Neural cell (in vitro differentiated cells): ENCODE results near the gene TDRD15. TPM values are rescaled to one million over a fixed set of nuclear protein-coding genes. Genes with fewer than 3 reads are reported as not detected.

ENCODE experiments used
- H2AFZ ChIP-seq: fragments of 200-600, 300-800 bp; sonication (generic), shearing (Covaris generic); 2 replicates; pipeline ENCODE4 v1.6.0; 2014; ENCODE audit warnings: low read depth, mild to moderate bottlenecking, antibody characterized with exemption, low read length, moderate library complexity
- H3F3A ChIP-seq: fragments of 200-600 bp; shearing (Covaris generic); 2 replicates; pipeline ENCODE4 v1.6.1; 2016; ENCODE audit warnings: mild to moderate bottlenecking, moderate library complexity, mixed read lengths, antibody characterized with exemption, low read length; ENCODE audit not compliant: insufficient read depth, poor library complexity, severe bottlenecking
- H3K27ac ChIP-seq: fragments of 200-600, 300-800 bp; sonication (generic), shearing (Covaris generic); 2 replicates; pipeline ENCODE4 v1.5.1; 2014; ENCODE audit warnings: mild to moderate bottlenecking, low read length, moderate library complexity
- H3K27me3 ChIP-seq: fragments of 300-800, 200-600 bp; sonication (generic), shearing (Covaris generic); 2 replicates; pipeline ENCODE4 v1.6.0; 2014; ENCODE audit warnings: mild to moderate bottlenecking, low read depth, low read length, moderate library complexity; ENCODE audit not compliant: insufficient read depth
- H3K36me3 ChIP-seq: fragments of 300-800, 200-600 bp; sonication (generic), shearing (Covaris generic); 2 replicates; pipeline ENCODE4 v1.5.1; 2014; ENCODE audit warnings: mild to moderate bottlenecking, antibody characterized with exemption, low read length, moderate library complexity; ENCODE audit not compliant: insufficient read depth
- H3K4me2 ChIP-seq: fragments of 300-800, 200-600 bp; sonication (generic), shearing (Covaris generic); 2 replicates; pipeline ENCODE4 v1.6.0; 2014; ENCODE audit warnings: mild to moderate bottlenecking, low read length
- H3K4me3 ChIP-seq: fragments of 300-800, 200-600 bp; sonication (generic), shearing (Covaris generic); 2 replicates; pipeline ENCODE4 v1.5.1; 2014; ENCODE audit warnings: mild to moderate bottlenecking, low read length, moderate library complexity
- H3K79me2 ChIP-seq: fragments of 200-600 bp; shearing (Covaris generic); replicated peaks from 2 replicates; pipeline ENCODE4 v1.6.0; 2014; ENCODE audit warnings: mild to moderate bottlenecking, low read length, moderate library complexity; ENCODE audit not compliant: insufficient read depth
- H3K9ac ChIP-seq: fragments of 300-800, 200-600 bp; sonication (generic), shearing (Covaris generic); 2 replicates; pipeline ENCODE4 v1.6.1; 2016; ENCODE audit warnings: mild to moderate bottlenecking, low read length, mixed read lengths
- H3K9me2 ChIP-seq: fragments of 200-600 bp; shearing (Covaris generic); 2 replicates; pipeline ENCODE4 v1.6.1; 2016; ENCODE audit warnings: mild to moderate bottlenecking, low read length, mixed read lengths; ENCODE audit not compliant: insufficient read depth
- H3K9me3 ChIP-seq: fragments of 200-600, 300-800 bp; sonication (generic), shearing (Covaris generic); 2 replicates; pipeline ENCODE4 v1.6.1; 2016; ENCODE audit warnings: mild to moderate bottlenecking, mixed run types, low read length, moderate library complexity, mixed read lengths
- H4K20me1 ChIP-seq: fragments of 200-600 bp; shearing (Covaris generic); 2 replicates; pipeline ENCODE4 v1.6.1; 2016; ENCODE audit warnings: mild to moderate bottlenecking, mixed run types; ENCODE audit not compliant: insufficient read depth
- CTCF ChIP-seq: fragments of 450-650 bp; IDR thresholded peaks from 2 replicates; pipeline ENCODE4 v1.5.1; 2014; ENCODE audit warnings: antibody characterized with exemption, mild to moderate bottlenecking, moderate library complexity; ENCODE audit not compliant: poor library complexity, severe bottlenecking
- EP300 ChIP-seq: fragments of 450-650 bp; conservative IDR thresholded peaks from 2 replicates; pipeline ENCODE4 v1.6.1; 2014; ENCODE audit warnings: antibody characterized with exemption, mild to moderate bottlenecking, moderate library complexity; ENCODE audit not compliant: poor library complexity, severe bottlenecking
- EZH2 ChIP-seq: fragments of 200-600, 300-800 bp; shearing (Covaris generic), sonication (generic); IDR thresholded peaks from 2 replicates; pipeline ENCODE4 v1.6.1; 2014; ENCODE audit warnings: antibody characterized with exemption, low read length, borderline replicate concordance, mild to moderate bottlenecking; ENCODE audit not compliant: insufficient read depth, poor library complexity, severe bottlenecking
- MXI1 ChIP-seq: fragments of 450-650 bp; conservative IDR thresholded peaks from 2 replicates; pipeline ENCODE4 v1.6.1; 2014; ENCODE audit warnings: antibody characterized with exemption, mild to moderate bottlenecking; ENCODE audit not compliant: poor library complexity, severe bottlenecking
- POLR2AphosphoS5 ChIP-seq: IDR thresholded peaks from 2 replicates; pipeline ENCODE4 v1.6.1; 2012
- RAD21 ChIP-seq: fragments of 450-650 bp; conservative IDR thresholded peaks from 2 replicates; pipeline ENCODE4 v1.6.1; 2014; ENCODE audit warnings: antibody characterized with exemption, mild to moderate bottlenecking, moderate library complexity
- REST ChIP-seq: IDR thresholded peaks from 2 replicates; pipeline ENCODE4 v1.6.1; 2012; ENCODE audit warnings: borderline replicate concordance
- SMC3 ChIP-seq: fragments of 450-650 bp; conservative IDR thresholded peaks from 2 replicates; pipeline ENCODE4 v1.6.1; 2014; ENCODE audit warnings: antibody characterized with exemption, mild to moderate bottlenecking, moderate library complexity; ENCODE audit not compliant: poor library complexity
- TAF1 ChIP-seq: IDR thresholded peaks from 2 replicates; pipeline ENCODE4 v1.6.1; 2012; ENCODE audit warnings: low read depth
- polyA plus RNA-seq: library from polyadenylated mRNA; depleted of rRNA; stranded (reverse); fragments of >200 nt; gene quantifications from 2 replicates; pipeline ENCODE4 v1.2.3, GENCODE V29; 2014

TDRD15 gene
- polyA plus RNA-seq, 1 donor from 2014 or later, result not detected

GRCh38 chr2:21161832-21162614, 38.3 kb downstream of the TDRD15 start:
- no peaks in the 10 kb centered on the region for H4K20me1 ChIP-seq
- H3K9me2 ChIP-seq, result no peaks in the 10 kb centered on the region
- H3K9me3 ChIP-seq, result no peaks in the 10 kb centered on the region
- H3K36me3 ChIP-seq, result no peaks in the 10 kb centered on the region
- H3K27ac ChIP-seq, result no peak overlapping the region
- H3K4me3 ChIP-seq, result no peak overlapping the region
- no peak overlapping the region for H3K9ac ChIP-seq
- no peak for TF ChIP-seq RAD21
- TF ChIP-seq TAF1, result no peak
- no peak for TF ChIP-seq EP300
- TF ChIP-seq CTCF, result no peak
- no peak for TF ChIP-seq EZH2
- TF ChIP-seq POLR2AphosphoS5, result no peak
- no peak for TF ChIP-seq REST
- no peak for TF ChIP-seq SMC3
- no peaks in the 10 kb centered on the region for H3K79me2 ChIP-seq
- no peak overlapping the region for H2AFZ ChIP-seq
- H3K27me3 ChIP-seq, result no peaks in the 10 kb centered on the region
- H3F3A ChIP-seq, result no peaks in the 10 kb centered on the region
- no peak overlapping the region for H3K4me2 ChIP-seq

GRCh38 chr2:21162615-21162878, 38.8 kb downstream of the TDRD15 start:
- no peak overlapping the region for H3K4me3 ChIP-seq
- no peaks in the 10 kb centered on the region for H3K9me3 ChIP-seq
- no peak for TF ChIP-seq SMC3
- TF ChIP-seq RAD21, result no peak
- no peaks in the 10 kb centered on the region for H3K79me2 ChIP-seq
- no peaks in the 10 kb centered on the region for H3K36me3 ChIP-seq
- H4K20me1 ChIP-seq, result no peaks in the 10 kb centered on the region
- H3K4me2 ChIP-seq, result no peak overlapping the region
- H3K9me2 ChIP-seq, result no peaks in the 10 kb centered on the region
- H3K27me3 ChIP-seq, result no peaks in the 10 kb centered on the region
- H3K9ac ChIP-seq, result no peak overlapping the region
- no peak overlapping the region for H3K27ac ChIP-seq
- no peaks in the 10 kb centered on the region for H3F3A ChIP-seq
- no peak overlapping the region for H2AFZ ChIP-seq

GRCh38 chr2:21163213-21163612, 39.4 kb downstream of the TDRD15 start:
- H3K4me2 ChIP-seq, result no peak overlapping the region
- H3K4me3 ChIP-seq, result no peak overlapping the region
- H3K36me3 ChIP-seq, result no peaks in the 10 kb centered on the region
- no peaks in the 10 kb centered on the region for H3F3A ChIP-seq
- H3K9ac ChIP-seq, result no peak overlapping the region
- no peaks in the 10 kb centered on the region for H3K27me3 ChIP-seq
- no peaks in the 10 kb centered on the region for H3K9me3 ChIP-seq
- no peak overlapping the region for H2AFZ ChIP-seq
- TF ChIP-seq RAD21 (no peak), SMC3 (no peak), TAF1 (no peak), EP300 (no peak), REST (no peak), EZH2 (no peak), MXI1 (no peak), CTCF (no peak), POLR2AphosphoS5 (no peak)
- H3K9me2 ChIP-seq, result no peaks in the 10 kb centered on the region
- H4K20me1 ChIP-seq, result no peaks in the 10 kb centered on the region
- no peaks in the 10 kb centered on the region for H3K79me2 ChIP-seq
- no peak overlapping the region for H3K27ac ChIP-seq
